Kidney capillary endothelial cell (primary cell): ENCODE data around the gene SCT.
"Not testable (repeated sequence)": the region's sequence is repeated elsewhere in the genome, so short reads cannot be mapped to it uniquely, and the experiment has no call there.

Source experiments
- DNase-seq: peaks from one replicate; pipeline ENCODE4 v3.0.0-alpha.2; 2018; ENCODE audit warnings: low spot score

The SCT gene, protein sequence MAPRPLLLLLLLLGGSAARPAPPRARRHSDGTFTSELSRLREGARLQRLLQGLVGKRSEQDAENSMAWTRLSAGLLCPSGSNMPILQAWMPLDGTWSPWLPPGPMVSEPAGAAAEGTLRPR

DNA sequence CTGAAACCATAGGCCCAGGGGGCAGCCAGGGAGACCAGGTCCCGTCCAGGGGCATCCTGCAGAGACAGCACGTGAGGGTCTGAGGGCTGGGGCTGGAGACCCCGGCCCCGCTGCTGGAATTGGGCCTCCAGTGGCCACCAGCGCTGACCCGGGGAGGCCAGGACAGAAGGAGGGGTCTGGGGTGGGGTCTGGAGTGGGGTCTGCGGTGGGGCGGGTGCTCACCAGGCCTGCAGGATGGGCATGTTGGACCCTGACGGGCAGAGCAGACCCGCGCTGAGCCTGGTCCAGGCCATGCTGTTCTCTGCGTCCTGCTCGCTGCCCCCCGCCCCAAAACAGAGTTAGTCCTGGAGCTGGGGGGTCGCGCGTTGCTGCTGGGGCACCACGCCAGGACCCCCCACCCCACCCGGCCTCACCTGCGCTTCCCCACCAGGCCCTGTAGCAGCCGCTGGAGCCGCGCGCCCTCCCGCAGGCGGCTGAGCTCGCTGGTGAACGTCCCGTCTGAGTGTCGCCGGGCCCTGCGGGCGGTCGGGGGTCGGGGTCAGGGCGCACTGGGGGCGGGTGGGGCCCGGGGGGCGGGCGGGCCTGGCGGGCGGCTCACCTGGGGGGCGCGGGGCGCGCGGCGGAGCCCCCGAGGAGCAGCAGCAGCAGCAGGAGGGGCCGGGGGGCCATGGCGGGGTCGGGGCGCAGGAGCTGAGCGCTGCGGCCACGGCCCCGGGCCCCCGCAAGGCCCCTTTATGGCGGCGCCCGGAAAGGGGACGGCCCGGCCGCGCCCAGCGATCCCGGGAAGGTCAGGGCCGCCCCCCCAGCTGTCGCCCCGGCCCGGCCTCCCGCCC, at the start of gene SCT:
SCT (minus strand) TSS at position 707 of the 833 bp plus-strand sequence; CDS start at position 669, 38 bp downstream.
- no peak for DNase-seq

DNA sequence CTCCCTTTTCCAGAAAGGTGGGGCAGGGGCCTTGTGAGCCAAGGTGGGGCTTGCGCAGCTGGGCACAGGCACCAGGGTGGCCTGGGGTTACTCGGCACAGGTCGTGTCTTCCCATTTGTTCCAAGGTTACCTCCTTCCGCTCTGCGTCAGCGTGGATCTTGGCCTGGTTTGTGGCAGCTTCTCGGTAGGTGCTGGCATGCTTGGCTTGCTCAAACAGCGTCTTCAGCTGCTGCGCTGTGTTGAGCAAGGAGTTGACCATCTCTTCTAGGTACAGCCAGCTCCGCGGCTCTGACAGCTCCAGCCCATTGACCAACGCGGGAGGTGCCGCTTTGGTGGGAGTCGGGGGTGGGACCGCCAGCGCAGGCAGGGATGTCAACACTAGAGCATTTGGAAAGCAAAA, 47.4 kb upstream of the SCT start:
- DNase-seq: no peak

DNA sequence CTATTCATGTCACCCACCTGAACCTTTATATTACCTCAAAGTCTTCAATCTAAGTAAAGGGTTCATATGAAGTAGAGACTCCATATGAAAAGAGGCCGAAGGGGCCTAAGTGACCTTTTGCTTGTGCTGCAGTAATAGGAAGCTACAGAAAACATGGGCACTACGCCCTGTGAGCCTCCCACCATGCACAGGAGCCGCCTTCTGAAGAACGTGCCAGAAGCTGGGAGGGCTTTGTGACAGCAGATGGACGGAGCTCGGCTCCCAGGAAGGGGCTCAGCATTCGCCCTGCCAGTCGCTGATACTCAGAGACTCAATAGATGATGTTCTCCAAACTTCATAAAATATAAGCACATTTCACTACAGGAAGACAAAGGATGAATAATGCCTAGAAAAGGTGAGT, 46.9 kb upstream of the SCT start:
- no peak for DNase-seq

DNA sequence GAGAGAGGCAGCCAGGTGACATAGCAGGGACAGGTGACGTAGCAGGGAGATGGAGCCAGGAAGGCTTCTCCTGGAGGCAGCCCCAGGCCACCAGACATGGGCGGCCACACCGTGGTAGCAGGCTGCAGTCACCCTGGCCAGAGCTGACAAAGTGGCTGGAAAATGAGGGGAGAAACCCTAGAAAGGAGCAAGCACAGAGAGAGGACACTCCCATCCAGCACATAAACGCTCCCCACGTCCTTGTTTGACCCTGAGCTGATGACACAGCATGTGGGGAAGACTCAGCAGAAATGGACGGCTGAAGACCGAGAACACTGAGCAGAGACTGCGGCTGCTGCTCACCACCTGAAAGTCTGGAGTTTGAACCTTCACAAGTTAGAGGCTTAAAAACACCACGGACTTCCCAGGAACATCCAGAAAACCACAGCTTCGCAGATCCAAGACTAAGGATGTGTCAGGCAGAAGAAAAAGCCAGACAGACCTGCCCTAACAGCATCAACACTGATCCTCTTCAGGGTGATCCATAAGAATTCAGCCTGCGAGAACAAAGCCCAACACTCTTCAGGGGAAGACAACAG, 38.8 kb upstream of the SCT start:
- no peak for DNase-seq

DNA sequence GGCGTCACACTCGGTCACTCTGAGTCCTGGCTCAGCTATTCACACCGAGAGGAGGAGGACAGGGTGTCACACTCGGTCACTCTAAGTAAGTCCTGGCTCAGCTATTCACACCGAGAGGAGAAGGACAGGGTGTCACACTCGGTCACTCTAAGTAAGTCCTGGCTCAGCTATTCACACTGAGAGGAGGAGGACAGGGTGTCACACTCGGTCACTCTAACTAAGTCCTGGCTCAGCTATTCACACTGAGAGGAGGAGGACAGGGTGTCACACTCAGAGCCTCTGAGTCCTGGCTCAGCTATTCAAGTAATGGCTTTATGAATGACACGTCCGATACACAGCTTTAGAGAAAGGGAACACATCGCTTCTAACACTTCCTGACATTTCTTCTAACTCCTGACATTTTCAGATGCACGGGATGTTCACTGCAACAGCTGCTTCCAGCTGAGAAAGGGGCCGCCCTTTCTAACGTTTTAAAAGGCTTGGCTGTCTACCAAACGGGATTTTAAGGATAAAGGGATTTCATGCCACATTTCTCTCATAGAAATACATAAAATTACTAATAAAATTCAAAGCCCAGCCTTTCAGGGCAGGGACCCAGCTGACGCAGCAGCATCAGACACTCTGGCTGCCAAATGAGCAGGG, 38.2 kb upstream of the SCT start:
- DNase-seq: no peak

DNA sequence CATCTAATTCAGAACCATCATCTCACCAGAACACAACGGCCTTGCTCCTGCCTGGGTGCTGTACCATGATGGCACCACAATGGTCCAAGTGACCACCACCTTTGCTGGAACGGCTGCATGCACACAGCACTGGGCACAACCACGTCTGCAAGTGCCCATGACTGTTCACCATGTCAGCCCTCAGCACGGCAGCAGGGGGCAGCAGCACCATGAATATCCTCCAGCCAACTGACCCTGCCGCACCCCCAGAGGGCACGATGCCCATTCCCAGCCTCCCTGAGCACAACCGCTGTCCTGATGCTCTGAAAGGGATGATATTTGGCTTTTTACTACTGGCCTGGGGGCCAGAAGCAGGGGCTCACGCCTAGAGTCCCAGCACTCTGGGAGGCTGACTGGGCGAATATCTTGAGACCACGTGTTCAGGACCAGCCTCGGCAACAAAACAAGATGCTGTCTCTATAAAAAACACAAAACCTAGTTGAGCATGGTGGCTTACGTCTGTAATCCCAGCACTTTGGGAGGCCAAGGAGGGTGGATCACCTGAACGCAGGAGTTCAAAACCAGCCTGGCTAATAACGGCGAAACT, 35.8 kb upstream of the SCT start:
- peak; percentile 38 for DNase-seq

DNA sequence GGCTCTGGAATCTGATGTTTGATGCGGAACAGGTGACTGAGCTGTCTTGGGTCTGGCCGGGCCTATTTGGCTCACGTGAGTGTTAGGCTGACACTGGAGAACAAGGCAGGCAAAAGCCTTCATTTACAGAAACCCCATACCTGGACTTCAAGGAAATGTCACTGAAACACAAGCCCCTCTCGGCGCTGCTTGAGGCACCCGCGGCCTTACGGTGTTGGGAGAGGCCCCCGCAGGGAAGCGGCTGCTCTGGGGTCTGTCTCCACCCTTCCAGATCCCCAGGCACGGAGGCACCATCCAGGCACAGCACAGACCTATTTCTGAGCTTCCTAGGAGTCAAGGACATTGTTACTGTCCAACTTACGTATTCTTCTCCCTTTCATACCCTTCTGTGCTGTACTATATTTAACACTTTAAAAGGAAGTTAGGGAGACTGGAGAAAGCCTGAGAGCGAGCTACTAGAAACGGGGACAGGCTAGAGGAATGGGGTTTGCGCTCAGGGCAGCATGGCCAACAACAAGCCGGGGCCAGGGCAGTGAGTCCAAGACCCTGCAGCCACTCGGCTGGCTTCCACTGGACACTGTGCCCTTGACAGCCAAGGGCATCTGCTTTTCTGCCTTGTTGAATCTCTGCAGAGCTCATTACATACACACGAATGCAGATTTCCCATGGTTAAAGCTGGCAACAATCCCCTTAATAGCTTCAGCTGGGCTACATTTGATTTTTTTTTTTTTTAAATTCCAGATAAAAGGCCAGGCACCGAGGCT, 33.9 kb upstream of the SCT start:
- DNase-seq: no peak

DNA sequence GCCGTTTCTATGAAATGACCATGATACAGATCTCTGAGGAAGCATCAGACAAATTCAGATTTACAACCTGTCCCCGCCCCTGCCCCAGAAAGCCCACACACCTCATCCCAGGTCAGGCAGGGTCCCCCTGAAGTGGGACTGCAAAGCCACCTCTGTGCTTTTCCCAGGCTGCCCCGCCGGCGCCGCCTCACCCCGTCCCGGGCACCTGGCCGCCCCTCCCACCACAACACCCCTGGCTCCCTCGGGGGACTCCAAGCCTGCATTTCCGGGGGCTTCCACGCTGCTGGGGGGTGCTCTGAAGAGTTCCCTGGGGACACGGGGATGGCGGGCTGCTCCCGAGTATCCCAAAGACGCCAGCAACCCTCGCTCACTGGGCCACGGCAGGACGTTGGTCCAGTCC, 33.3 kb upstream of the SCT start:
- DNase-seq: no peak

DNA sequence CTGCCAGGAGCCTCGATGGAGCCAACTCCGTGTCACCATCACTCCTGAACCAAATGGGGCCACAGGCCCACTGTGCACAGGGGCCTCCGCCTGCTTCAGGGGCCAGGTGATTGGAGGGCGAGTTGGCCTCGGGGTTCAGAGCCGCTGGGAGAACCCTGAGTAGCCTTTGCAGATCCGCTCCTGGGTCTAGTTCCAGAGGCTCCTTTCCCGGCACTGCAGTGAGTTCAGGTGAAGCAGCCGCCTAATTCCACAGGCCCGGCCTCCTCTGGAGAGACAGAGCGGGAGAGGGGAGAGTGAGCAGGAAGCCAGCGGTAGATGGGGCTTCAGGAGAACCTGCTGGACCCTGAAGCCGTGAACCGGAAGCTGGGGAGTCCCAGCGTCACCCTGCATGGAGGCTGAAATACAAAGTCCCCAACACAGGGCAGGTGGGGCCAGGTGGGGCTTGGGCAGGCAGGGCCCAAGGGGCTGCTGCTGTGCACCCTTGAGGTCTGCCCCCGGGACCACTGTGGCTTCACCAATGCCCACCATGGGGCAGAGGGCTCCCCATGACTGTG, 32.6 kb upstream of the SCT start:
- no peak for DNase-seq

DNA sequence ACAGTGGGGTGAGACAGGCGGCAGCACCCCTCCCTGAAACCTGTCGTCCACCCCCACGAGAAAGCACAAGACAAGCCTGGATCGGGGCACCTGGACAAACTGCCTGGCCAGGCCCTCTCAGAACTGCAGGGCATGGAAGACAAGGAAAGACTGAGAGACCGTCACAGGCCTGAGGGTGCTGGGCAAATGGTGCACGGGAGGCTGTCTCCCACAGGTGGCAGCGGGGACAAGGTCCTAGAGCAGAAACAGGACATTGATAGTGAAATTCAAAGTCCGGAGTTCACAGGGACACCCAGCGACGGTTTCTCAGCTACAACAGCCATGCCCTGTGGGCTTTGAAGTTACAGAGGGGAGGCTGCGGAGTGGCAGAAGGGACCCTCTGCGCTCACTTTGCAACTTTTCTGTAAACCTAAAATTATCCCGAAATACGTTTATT, 30.7 kb upstream of the SCT start:
- DNase-seq: no peak

DNA sequence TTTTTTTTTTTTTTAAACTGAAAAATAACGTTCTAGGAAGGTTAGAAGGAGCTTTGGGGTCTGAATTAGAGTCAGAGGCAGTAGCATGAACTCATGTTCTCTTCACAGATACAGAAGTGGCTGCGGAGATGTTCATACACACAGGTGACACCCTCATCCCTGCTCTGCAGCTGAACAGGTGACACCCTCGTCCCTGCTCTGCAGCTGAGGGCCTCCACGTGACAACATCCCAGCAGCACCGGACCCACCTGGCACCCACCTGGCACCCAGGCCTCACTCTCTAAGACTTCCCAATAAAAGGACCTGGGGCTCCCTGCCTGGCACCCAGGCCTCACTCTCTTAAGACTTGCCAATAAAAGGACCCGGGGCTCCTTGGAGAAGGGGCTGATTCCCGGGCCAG, 29.9 kb upstream of the SCT start:
- DNase-seq: no peak

DNA sequence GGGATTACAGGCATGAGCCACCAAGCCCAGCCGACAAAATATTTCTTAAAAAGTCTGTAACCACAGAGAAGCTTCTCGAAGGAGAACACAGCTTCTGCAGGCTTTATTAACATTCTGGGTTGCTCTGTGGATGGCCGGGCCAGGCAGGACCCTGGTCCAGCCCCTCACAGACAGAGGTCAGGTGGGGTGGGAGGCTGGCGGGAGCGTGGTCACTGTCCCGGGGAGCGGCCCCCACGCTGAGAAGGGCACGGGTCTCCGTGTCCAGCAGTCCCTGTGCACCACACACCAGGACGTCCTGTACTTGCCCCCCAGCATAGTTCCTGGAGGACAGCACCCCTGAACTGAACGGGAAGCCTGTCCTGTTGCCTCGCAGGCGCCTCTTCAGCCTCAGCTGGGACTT, 29.4 kb upstream of the SCT start:
- no peak for DNase-seq

DNA sequence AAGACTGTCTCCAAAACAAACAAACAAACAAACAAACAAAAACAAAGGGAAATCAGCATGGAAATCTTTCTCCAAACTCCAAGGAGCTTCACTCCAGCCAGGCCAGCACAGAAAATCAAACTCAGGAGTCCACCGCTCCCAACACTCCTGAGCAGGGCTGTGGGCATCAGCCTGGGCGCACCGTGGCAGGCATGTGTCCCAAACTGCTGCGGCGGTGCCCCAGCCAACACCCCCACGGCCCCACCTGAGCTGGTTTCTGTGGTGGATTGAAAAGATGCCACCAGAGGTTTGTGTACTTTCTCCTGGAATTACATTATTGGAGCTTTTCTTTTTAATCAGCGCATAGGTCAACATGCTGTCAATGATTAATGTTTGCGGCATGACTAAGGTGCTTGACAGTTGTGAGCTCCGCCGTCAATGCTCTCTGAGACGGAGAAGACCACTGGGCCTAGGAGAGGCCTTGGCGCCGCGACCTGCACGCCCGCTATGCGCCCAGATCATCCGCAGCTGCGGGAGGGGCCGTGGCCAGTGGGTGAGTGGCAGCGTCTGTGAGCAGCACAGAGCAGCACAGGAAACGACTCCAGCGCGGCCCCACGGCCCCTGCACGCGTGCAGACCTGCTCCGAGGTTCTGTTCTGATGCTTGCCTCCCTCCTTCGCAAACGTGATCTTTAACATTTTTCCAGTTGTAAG, 28.2 kb upstream of the SCT start:
- no peak for DNase-seq

DNA sequence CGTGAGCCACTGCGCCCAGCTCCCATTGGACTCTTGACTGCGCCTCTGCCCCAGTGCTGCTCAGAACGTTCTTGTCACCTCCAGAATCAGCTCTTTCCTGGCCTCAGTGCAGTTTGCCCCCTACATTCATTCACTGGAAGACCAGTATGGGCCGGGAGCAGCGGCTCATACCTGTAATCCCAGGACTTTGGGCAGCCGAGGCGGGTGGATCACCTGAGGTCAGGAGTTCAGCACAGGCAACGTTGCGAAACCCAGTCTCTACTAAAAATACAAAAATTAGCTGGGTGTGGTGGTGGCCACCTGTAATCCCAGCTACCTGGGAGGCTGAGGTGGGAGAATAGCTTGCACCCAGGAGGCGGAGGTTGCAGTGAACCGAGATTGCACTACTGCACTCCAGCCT, 27.5 kb upstream of the SCT start:
- DNase-seq: not testable (repeated sequence)

DNA sequence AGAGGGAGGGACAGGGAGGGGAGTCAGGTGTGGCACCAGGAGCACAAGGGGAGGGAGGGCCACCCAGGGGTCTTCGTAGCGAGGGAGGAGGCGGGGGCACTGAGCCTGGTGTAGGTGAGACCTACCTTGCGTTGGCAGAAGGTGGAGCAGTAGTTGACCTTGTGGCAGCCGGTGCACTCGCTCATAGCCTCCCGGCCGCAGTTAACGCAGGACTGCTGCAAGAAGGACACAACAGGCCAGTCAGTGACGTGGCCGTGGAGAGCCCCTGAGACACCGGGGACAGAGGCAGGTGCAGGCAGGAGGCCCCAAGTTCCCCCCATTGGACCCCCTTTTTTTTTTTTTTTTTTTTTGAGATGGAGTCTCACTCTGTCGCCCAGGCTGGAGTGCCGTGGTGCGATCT, 26.9 kb upstream of the SCT start:
- DNase-seq: no peak

DNA sequence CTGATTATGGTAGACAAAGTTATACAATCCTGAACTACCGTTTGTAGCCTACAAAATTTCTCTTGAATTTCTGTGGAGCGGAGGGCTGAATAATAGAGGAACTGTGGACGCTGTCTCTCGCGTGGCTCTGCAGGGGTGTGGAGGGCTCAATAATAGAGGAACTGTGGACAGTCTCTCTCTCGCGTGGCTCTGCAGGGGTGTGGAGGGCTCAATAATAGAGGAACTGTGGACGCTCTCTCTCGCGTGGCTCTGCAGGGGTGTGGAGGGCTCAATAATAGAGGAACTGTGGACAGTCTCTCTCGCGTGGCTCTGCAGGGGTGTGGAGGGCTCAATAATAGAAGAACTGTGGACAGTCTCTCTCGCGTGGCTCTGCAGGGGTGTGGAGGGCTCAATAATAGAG, 26.2 kb upstream of the SCT start:
- not testable (repeated sequence) for DNase-seq

DNA sequence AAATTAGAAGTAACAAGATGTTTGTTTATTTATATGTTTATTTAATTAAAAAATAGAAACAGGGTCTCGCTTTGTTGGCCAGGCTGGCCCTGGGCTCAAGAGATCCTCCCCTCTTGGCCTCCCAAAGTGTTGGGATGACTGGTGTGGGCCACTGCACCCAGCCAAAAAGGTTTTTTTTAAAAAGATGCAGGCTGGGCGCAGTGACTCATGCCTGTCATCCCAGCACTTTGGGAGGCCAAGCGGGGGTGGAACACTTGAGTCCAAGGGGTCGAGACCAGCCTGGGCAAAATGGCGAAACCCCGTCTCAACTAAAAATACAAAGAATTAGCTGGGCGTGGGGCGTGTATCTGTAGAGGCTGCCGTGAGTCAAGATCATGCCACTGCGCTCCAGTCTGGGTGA, 23.5 kb upstream of the SCT start:
- no peak for DNase-seq

DNA sequence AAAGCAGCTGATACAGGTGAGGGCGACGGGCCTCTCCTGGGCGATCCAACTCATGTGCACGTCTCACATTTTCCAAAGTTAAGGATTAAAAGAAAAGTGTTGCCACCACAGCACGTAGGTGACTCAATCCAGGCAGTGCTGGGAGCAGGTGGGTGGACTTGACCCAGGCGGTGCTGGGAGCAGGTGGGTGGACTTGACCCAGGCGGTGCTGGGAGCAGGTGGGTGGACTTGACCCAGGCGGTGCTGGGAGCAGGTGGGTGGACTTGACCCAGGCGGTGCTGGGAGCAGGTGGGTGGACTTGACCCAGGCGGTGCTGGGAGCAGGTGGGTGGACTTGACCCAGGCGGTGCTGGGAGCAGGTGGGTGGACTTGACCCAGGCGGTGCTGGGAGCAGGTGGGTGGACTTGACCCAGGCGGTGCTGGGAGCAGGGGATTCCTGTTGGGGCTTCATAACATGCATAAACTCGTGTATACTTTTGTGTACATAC, 20.7 kb upstream of the SCT start:
- DNase-seq: not testable (repeated sequence)

DNA sequence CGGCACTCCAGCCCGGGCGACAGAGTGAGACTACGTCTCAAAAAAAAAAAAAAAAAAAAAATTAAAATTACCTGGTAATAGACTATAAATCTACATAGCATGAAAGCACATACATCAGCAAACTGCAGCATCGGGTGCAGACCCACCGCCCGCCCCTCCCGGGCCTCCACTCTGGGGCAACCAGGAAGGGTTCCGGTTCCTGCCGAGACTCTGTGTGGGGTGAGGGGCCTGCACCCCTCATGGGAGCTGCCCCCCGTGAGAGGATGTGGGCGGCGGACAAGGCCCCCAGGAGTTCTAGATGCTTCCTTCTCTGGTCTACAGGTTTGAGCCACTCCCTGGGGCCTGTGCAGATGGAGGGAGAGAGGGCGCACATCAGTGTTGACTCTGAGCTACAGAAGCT, 19.2 kb upstream of the SCT start:
- DNase-seq: no peak

DNA sequence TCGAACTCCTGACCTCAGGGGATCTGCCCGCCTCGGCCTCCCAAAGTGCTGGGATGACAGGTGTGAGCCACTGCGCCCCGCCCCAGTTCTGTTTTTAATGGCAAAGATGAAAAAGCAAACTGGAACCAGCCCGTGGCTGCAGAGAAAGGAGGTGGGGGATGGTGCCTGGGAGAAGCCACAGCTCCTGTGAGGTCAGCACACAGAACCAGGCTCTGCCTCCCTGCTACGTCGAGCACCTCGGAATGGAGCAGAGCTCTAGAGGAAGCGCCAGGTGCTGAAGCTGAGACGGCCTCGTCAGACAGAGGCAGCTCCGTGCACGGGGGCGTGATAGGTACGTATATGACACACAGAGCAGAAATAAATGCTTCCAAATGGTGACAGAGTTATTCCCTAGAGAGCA, 18.6 kb upstream of the SCT start:
- no peak for DNase-seq
